G401.6 (cell line): ENCODE measurements around the gene GRID2IP.

Experiments used
- FAIRE-seq: peaks from 2 replicates; lab custom pipeline; 2012; peaks lifted over from hg19 to GRCh38; lab: Jason Lieb, UNC

GRID2IP gene

GRCh38 chr7:6520163-6520981 lies 30.9 kb downstream of the GRID2IP start:
- FAIRE-seq, result no peak

GRCh38 chr7:6516387-6516983 lies 34.8 kb downstream of the GRID2IP start:
- peak; percentile 97 for FAIRE-seq

GRCh38 chr7:6513541-6513940 lies 37.7 kb downstream of the GRID2IP start:
- FAIRE-seq, result no peak

- FAIRE-seq, result no peak
These were observed 38.4 kb downstream of the GRID2IP start for GRCh38 chr7:6512892-6513291.

GRCh38 chr7:6510476-6511133 lies 40.7 kb downstream of the GRID2IP start:
- FAIRE-seq, result no peak

GRCh38 chr7:6508950-6509349 lies 42.3 kb downstream of the GRID2IP start:
- no peak for FAIRE-seq

- FAIRE-seq, result no peak
These were observed 42.7 kb downstream of the GRID2IP start for GRCh38 chr7:6508539-6508938.

- no peak for FAIRE-seq
These were observed 43.4 kb downstream of the GRID2IP start for GRCh38 chr7:6507906-6508305.

- FAIRE-seq, result no peak
These were observed 45.3 kb downstream of the GRID2IP start for GRCh38 chr7:6505685-6506559.

- no peak for FAIRE-seq
These were observed 46.3 kb downstream of the GRID2IP start for GRCh38 chr7:6504996-6505395.

GRCh38 chr7:6502886-6503285 lies 48.4 kb downstream of the GRID2IP start:
- no peak for FAIRE-seq

- no peak for FAIRE-seq
These were observed 49.4 kb downstream of the GRID2IP start for GRCh38 chr7:6501586-6502564.

- FAIRE-seq, result no peak
These were observed 50.6 kb downstream of the GRID2IP start for GRCh38 chr7:6500691-6501090.

GRCh38 chr7:6497994-6498393 lies 53.3 kb downstream of the GRID2IP start:
- no peak for FAIRE-seq

GRCh38 chr7:6497637-6497905 lies 53.7 kb downstream of the GRID2IP start:
- FAIRE-seq, result no peak

- no peak for FAIRE-seq
These were observed 54.2 kb downstream of the GRID2IP start for GRCh38 chr7:6496842-6497636.

GRCh38 chr7:6495597-6496262 lies 55.5 kb downstream of the GRID2IP start:
- no peak for FAIRE-seq

- FAIRE-seq, result no peak
These were observed 56.9 kb downstream of the GRID2IP start for GRCh38 chr7:6494365-6494764.

- FAIRE-seq, result no peak
These were observed 60.1 kb downstream of the GRID2IP start for GRCh38 chr7:6491194-6491593.

GRCh38 chr7:6489612-6490011 lies 61.6 kb downstream of the GRID2IP start:
- no peak for FAIRE-seq
